Hepatocyte (in vitro differentiated cells): Measurements from ENCODE around the gene RAB29.

ENCODE experiments used
- EZH2 ChIP-seq: fragments of 200-600 bp; sonication (generic); IDR thresholded peaks from 2 replicates; pipeline ENCODE4 v1.6.1; 2016; ENCODE audit warnings: antibody characterized with exemption, mild to moderate bottlenecking, borderline replicate concordance
- TF ChIP-seq, protein P1 (sequence below): fragments of 200-600 bp; sonication (generic); IDR thresholded peaks from 2 replicates; pipeline ENCODE4 v1.5.1; 2016; ENCODE audit warnings: antibody characterized with exemption, mild to moderate bottlenecking; ENCODE audit not compliant: poor library complexity

DNA sequence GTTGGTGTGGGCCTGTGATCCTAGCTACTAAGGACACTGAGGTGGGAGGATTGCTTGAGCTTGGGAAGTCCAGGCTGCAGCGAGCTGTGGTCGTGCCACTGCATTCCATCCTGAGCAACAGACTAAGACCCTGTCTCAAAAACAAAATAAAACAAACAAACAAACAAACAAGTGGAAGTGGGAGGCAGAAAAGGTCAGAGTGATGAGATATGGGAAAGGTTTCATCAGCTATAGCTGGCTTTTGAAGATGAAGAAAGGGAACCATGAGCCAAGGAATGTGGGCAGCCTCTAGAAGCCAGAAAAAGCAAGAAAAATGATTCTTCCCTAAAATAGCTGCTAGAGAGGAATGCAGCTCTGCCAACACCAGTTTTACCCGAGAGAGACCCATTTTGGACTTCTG, 14.7 kb downstream of the RAB29 start:
- TF ChIP-seq, protein P1, sequence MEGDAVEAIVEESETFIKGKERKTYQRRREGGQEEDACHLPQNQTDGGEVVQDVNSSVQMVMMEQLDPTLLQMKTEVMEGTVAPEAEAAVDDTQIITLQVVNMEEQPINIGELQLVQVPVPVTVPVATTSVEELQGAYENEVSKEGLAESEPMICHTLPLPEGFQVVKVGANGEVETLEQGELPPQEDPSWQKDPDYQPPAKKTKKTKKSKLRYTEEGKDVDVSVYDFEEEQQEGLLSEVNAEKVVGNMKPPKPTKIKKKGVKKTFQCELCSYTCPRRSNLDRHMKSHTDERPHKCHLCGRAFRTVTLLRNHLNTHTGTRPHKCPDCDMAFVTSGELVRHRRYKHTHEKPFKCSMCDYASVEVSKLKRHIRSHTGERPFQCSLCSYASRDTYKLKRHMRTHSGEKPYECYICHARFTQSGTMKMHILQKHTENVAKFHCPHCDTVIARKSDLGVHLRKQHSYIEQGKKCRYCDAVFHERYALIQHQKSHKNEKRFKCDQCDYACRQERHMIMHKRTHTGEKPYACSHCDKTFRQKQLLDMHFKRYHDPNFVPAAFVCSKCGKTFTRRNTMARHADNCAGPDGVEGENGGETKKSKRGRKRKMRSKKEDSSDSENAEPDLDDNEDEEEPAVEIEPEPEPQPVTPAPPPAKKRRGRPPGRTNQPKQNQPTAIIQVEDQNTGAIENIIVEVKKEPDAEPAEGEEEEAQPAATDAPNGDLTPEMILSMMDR: no peak
- TF ChIP-seq EZH2: no peak
